ENCODE data around the gene DDX41.

DDX41 gene

DNA sequence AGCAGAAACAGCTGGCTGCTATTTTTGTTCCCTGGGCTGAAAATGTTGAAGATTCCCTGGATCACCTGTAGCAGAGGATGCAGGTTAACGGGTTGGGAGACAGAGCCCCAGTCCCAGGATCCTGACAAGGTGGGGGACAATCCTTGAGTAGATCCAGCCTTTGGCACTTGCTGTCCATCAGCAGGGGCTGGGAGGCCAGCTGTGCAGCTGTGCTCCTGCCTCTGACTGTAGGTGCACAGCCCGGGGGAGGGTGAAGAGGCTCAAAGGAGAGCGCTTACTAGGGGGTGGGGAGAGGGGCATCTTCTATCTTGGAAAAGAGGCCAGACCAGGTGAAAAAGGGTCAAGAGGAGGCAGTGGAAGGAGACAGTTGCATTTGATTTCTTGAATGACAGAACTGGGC is 3.5 kb upstream of the DDX41 start:
- no peak for DNase-seq (ENCODE audit: low spot score)
- TF ChIP-seq, protein P1, sequence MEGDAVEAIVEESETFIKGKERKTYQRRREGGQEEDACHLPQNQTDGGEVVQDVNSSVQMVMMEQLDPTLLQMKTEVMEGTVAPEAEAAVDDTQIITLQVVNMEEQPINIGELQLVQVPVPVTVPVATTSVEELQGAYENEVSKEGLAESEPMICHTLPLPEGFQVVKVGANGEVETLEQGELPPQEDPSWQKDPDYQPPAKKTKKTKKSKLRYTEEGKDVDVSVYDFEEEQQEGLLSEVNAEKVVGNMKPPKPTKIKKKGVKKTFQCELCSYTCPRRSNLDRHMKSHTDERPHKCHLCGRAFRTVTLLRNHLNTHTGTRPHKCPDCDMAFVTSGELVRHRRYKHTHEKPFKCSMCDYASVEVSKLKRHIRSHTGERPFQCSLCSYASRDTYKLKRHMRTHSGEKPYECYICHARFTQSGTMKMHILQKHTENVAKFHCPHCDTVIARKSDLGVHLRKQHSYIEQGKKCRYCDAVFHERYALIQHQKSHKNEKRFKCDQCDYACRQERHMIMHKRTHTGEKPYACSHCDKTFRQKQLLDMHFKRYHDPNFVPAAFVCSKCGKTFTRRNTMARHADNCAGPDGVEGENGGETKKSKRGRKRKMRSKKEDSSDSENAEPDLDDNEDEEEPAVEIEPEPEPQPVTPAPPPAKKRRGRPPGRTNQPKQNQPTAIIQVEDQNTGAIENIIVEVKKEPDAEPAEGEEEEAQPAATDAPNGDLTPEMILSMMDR (IDR thresholded peaks at IDR 0.05; ENCODE audit: extremely low read depth, missing control alignments), result no peak

GRCh38 chr5:177519463-177520235 is 2.9 kb upstream of the DDX41 start:
- TF ChIP-seq, protein P1 (IDR thresholded peaks at IDR 0.05; ENCODE audit: extremely low read depth, missing control alignments), result no peak
- no peak for DNase-seq (ENCODE audit: low spot score)

GRCh38 chr5:177515580-177515979 is 1.2 kb downstream of the DDX41 start:
- TF ChIP-seq, protein P1 (IDR thresholded peaks at IDR 0.05; ENCODE audit: extremely low read depth, missing control alignments), result no peak
- DNase-seq (ENCODE audit: low spot score), result no peak

DNA sequence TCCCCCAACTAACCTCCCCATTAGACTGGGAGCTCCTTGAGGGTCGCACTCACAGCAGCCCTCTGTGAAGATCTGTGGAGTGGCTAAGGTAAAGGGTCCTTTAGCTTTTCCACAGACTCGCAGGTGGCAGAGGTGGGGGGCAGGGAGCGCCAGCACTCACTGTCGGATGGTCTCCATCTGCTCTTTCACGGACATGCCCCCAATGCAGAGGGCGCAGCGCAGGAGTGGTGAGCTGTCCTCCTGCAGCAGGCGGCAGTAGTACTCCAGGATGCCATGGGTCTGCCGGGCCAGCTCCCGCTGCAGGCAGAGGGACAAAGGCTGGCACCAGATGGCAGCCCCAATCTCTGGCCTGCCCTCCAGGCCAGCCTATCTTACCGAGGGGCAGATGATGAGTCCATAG is 2.2 kb downstream of the DDX41 start:
- TF ChIP-seq, protein P1 (IDR thresholded peaks at IDR 0.05; ENCODE audit: extremely low read depth, missing control alignments), result no peak
- no peak for DNase-seq (ENCODE audit: low spot score)

DNA sequence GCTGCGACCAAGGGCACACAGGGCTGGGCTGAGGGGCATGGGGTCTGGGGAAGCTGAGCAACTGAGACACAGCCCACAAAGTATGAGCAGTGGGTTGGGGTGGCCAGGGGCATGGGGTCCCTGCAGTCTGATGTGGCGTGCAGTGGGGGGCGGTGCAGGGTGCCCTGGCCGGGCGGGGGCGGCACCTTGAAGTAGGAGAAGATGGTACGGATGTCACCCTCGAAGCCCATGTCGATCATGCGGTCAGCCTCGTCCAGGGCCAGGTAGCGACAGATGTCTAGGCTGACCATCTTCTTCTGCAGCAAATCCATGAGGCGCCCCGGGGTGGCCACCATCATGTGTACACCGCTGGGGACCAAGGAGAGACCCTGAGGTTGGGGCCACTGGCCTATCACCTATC is 3.3 kb downstream of the DDX41 start:
- no peak for DNase-seq (ENCODE audit: low spot score)
- TF ChIP-seq, protein P1 (IDR thresholded peaks at IDR 0.05; ENCODE audit: extremely low read depth, missing control alignments), result no peak

DNA sequence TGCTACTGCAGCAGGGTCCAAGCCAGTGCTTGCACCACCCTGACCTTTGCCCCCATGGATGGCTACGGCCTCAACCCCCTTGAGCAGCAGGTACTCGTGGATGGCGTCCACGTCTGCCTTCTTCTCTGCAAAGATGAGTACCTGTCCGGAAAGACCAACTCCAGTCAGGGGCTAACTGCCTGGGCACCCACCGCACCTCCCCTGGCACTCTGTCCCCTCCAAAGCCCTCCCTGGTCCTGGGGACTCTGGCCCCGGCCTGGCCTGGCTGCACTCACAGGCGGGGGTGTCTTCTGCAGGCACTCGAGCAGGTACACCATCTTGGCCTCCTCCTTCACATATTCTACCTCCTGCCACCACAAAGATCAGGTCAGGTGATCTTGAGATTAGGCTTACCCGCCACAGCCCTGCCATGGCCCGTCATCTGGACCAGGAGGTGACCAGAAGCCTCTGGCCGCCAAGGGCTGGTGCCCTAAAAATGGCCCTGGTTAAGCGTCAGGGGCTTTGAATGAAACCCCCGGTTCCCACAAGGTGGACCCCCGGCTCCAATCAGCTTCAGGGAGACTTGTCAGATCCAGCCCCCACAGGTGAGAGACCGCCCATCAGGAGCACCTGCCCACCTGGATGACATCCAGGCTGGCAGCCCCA is 3.9 kb downstream of the DDX41 start:
- TF ChIP-seq, protein P1 (IDR thresholded peaks at IDR 0.05; ENCODE audit: extremely low read depth, missing control alignments), result no peak
- no peak for DNase-seq (ENCODE audit: low spot score)
